GM12878 (cell line): ENCODE results near the gene TMEM217. TPM values are rescaled to one million over a fixed set of nuclear protein-coding genes. Genes with fewer than 3 reads are reported as not detected.

ENCODE experiments used
- FOXK2 ChIP-seq: fragments of 450-650 bp; IDR thresholded peaks from 2 replicates; pipeline ENCODE4 v1.6.1; 2017; ENCODE audit warnings: mild to moderate bottlenecking, moderate library complexity
- SPI1 ChIP-seq: IDR thresholded peaks from 2 replicates; pipeline ENCODE4 v1.6.1; 2011; ENCODE audit warnings: low read depth, mild to moderate bottlenecking, low read length, moderate library complexity, borderline replicate concordance; ENCODE audit not compliant: insufficient read depth
- polyA plus RNA-seq, 11 experiments: library from polyadenylated mRNA; depleted of rRNA in 4 of 11; unstranded in 6 of 11; stranded (reverse) in 5 of 11; fragments of >200 nt; fragmentation: Nextera tagmentation in 4 of 11; fragmentation: Illumina TruSeq in 1 of 11; extraction: Ambion mirVana in 4 of 11; extraction: Trizol in 1 of 11; gene quantifications; 1 replicate in 1 of 11; 2 replicates in 10 of 11; pipeline versions ENCODE4 v1.2.1 to v1.2.3, GENCODE V29; 2011 to 2016; ENCODE audit warnings: inconsistent platforms in 2 of 11, missing spikeins in 2 of 11, low read depth in 1 of 11
- total RNA-seq, 4 experiments: library from RNA; depleted of rRNA in 3 of 4; stranded (reverse); fragments of >200 nt in 3 of 4; fragmentation: Illumina TruSeq in 1 of 4; extraction: Trizol in 1 of 4; gene quantifications; 2 replicates each; pipeline versions ENCODE4 v1.2.1 to v1.2.3, GENCODE V29; 2013 to 2021
- TF ChIP-seq, protein P1 (sequence below): IDR thresholded peaks from 2 replicates; pipeline ENCODE4 v1.6.1; 2012; ENCODE audit warnings: improper control_type of control experiment, low read depth, low read length; ENCODE audit not compliant: insufficient replicate concordance
- TF ChIP-seq, protein P2 (sequence below): IDR thresholded peaks from 2 replicates; pipeline ENCODE4 v1.6.1; 2012; ENCODE audit warnings: mild to moderate bottlenecking, low read depth, low read length

TMEM217 gene
- total and polyA plus RNA-seq, 10 of the 15 experiments (the other 5 are each of a cell fraction or from before 2014, with no cell fraction given), result 1.3 to 4.5 (median 2.3) TPM

DNA sequence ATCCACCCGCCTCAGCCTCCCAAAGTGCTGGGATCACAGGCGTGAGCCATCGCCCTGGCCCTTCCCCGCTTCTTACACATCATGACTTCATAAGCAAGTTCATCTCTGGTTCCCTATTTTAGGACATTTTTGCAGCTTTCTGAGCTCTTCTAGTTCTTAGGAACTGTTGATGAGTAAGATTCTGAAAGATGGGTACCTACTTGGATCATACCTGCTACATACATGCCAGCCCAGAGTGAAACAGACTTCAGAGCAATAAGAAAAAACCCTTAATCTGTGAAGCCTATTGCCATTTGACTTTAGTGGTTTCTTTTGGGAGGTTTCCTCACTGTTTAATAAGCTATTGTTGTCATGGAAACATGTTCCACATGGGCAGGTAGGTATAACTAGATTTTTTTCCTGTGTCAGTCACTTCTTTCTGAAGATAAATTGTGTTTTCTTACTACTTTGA is 27.9 kb upstream of the TMEM217 start (continued):
- TF ChIP-seq, protein P1, sequence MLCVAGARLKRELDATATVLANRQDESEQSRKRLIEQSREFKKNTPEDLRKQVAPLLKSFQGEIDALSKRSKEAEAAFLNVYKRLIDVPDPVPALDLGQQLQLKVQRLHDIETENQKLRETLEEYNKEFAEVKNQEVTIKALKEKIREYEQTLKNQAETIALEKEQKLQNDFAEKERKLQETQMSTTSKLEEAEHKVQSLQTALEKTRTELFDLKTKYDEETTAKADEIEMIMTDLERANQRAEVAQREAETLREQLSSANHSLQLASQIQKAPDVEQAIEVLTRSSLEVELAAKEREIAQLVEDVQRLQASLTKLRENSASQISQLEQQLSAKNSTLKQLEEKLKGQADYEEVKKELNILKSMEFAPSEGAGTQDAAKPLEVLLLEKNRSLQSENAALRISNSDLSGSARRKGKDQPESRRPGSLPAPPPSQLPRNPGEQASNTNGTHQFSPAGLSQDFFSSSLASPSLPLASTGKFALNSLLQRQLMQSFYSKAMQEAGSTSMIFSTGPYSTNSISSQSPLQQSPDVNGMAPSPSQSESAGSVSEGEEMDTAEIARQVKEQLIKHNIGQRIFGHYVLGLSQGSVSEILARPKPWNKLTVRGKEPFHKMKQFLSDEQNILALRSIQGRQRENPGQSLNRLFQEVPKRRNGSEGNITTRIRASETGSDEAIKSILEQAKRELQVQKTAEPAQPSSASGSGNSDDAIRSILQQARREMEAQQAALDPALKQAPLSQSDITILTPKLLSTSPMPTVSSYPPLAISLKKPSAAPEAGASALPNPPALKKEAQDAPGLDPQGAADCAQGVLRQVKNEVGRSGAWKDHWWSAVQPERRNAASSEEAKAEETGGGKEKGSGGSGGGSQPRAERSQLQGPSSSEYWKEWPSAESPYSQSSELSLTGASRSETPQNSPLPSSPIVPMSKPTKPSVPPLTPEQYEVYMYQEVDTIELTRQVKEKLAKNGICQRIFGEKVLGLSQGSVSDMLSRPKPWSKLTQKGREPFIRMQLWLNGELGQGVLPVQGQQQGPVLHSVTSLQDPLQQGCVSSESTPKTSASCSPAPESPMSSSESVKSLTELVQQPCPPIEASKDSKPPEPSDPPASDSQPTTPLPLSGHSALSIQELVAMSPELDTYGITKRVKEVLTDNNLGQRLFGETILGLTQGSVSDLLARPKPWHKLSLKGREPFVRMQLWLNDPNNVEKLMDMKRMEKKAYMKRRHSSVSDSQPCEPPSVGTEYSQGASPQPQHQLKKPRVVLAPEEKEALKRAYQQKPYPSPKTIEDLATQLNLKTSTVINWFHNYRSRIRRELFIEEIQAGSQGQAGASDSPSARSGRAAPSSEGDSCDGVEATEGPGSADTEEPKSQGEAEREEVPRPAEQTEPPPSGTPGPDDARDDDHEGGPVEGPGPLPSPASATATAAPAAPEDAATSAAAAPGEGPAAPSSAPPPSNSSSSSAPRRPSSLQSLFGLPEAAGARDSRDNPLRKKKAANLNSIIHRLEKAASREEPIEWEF, result no peak
- TF ChIP-seq SPI1 (no peak), FOXK2 (no peak)
- TF ChIP-seq, protein P2, sequence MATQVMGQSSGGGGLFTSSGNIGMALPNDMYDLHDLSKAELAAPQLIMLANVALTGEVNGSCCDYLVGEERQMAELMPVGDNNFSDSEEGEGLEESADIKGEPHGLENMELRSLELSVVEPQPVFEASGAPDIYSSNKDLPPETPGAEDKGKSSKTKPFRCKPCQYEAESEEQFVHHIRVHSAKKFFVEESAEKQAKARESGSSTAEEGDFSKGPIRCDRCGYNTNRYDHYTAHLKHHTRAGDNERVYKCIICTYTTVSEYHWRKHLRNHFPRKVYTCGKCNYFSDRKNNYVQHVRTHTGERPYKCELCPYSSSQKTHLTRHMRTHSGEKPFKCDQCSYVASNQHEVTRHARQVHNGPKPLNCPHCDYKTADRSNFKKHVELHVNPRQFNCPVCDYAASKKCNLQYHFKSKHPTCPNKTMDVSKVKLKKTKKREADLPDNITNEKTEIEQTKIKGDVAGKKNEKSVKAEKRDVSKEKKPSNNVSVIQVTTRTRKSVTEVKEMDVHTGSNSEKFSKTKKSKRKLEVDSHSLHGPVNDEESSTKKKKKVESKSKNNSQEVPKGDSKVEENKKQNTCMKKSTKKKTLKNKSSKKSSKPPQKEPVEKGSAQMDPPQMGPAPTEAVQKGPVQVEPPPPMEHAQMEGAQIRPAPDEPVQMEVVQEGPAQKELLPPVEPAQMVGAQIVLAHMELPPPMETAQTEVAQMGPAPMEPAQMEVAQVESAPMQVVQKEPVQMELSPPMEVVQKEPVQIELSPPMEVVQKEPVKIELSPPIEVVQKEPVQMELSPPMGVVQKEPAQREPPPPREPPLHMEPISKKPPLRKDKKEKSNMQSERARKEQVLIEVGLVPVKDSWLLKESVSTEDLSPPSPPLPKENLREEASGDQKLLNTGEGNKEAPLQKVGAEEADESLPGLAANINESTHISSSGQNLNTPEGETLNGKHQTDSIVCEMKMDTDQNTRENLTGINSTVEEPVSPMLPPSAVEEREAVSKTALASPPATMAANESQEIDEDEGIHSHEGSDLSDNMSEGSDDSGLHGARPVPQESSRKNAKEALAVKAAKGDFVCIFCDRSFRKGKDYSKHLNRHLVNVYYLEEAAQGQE, result no peak
- TF ChIP-seq, all 136 proteins: peak for 7
